GM18870 (cell line): ENCODE data around the gene SLC35E2B.
A peak's percentile ranks its signal among the peaks of the same experiment; 100 is the strongest.
"Not testable (repeated sequence)": the region's sequence is repeated elsewhere in the genome, so short reads cannot be mapped to it uniquely, and the experiment has no call there.

Source experiments
- ATAC-seq: cut with Tn5 transposase; IDR thresholded peaks from one replicate; pipeline ENCODE4 v1.9.1; 2021; ENCODE audit warnings: moderate library complexity; ENCODE audit not compliant: unreplicated experiment

SLC35E2B gene

DNA sequence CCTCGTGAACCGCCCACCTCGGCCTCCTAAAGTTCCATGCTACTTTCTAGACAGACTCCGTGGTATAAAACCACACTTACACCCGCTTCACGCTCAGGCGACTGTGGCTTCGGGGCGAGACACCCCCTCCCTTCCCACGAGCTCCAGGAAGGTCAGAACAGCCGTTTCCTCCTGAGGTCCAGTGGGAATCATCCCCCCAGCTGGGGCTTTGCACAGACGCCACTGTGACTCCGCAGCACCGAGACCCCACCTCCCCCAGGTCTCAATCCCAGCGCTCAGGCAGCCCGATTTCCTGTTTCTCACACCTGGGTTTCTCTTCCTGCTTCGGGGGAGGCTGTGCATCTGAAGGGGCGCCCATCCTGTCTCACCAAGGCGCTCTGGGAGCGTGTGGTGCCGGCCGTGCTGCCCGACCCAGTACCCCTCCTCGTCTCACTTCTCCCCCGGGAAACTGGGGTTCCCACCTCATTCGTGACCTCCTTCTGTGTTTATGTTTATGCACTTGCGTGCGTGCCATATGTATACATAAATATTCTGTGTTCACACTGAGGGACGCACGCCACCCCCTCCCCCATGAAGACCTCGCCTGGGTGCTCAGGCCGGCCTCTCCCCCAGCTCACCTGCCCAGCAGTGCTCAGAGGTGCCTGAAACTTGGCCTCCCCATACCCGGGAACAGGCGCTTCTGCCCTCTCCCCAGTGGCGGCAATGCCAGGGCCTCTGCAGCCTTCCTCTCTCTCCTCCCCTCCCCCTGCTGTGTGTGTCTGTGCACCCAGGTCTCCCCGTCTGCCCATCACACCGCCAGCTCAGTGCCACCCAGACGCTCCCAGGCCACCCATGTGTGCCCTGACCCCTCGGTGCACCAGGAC is 14.6 kb downstream of the SLC35E2B start:
- ATAC-seq: peak; percentile 43

DNA sequence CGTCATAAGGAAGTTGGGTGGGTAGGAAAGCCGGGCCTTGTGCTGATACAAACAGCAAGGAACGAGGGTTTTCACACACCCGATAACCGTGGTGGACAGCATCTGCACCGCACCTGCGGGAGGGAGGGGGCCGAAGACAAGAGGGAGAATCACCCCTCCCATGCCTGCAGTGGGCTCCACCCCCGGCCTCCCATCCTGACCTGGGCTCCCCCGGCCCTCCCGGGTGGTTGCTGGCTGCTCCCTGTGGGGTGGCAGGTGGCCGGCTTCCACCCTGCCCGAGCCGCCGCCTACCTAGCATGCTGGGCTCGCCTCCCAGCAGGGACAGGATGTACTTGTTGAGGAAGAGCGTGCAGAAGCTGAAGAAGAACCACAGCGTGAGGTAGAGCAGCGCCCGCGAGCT is 16.5 kb downstream of the SLC35E2B start:
- not testable (repeated sequence) for ATAC-seq

DNA sequence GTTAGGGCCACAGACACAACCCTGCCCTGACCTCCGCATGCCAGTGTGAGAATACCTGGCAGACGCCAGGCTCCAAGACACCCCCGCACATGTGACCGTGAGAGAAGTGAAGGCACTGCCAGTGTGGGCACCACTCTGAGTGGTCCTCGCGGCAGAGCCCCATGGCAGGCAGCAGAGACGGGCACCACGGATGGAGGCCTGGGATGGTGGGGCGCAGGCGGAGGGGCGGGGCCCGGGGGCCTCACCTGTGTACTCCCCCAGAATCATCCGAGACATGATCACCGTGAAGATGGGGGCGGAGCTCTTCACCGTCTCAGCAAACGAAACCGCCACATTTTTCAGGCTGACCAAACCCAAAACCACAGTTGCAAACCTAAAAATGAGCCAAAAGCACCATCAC is 17.4 kb downstream of the SLC35E2B start:
- ATAC-seq: not testable (repeated sequence)

DNA sequence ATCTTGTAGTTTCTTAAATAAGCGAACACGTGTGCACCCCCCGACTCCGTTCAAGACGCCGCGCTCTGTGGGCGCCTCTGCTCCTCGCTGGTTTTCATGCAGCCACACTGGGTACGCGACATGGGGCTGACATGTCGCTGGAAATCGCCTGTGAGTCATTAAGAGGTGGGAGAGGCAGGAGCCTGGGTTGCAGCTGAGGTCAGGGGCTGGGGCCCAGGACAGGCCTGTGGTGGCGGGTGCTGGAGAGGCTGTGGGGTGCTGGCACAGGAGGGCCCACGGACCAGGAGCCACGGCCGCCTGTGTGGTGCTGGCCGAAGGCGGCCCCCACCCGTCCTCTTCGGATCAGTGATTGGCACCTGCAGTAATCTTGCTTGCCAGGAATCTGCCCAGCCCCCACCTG is 17.8 kb downstream of the SLC35E2B start:
- not testable (repeated sequence) for ATAC-seq

DNA sequence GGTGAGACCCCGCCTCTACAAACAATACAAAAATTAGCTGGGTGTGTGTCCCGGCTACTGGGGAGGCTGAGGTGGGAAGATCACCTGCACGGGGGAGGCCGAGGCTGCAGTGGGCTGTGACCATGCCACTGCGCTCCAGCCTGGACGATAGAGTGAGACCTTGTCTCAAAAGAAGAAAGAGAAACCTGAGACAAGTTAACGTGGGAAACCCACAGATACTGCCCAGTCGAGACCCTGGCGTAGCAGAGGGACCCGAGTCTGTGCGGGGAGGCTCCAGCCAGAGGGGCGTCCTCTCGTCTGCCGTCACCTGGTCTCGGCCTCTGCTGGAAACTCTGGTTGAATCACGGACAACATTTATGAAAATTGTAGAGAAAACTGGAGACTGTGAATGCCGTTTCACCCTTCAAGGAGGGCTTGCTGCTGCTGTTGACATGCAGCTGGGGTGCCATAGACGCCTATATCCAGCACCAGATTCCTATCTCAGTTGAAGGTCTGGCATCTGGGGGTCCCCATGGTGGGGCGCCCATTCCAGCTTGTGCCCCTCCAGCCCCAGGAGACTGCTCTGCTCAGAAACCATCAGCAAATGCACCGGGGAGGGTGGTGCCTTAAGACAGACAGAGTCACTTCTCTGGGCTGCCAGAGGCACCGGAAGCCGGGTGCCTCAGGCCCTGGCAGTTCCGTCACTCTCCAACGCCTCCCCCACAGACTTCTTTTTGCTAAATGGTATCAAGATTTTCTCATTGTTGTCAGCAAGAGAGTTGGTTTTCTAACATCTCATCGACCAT is 20.2 kb downstream of the SLC35E2B start:
- ATAC-seq: no peak

- ATAC-seq: no peak
These were observed 21.1 kb downstream of the SLC35E2B start for GRCh38 chr1:1671365-1672119.

DNA sequence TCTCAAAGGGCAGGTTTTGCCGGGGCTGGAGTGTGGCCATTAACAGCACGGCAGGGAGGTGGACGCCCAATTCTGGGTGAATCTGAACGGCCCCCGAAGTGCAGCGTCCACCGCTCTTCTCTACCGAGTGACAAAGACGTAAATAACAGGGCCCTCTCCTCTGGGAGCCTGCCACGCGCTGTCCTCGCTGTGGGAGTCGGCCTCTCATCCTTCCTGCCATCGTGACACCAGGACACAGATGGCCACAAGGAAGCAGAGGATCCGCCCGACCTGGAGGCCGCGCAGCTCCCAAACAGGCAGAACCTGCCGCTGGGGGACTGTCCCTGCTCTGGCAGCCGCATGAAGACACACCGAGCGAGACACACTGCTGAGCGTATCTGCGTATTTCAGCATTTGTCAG is 21.7 kb downstream of the SLC35E2B start:
- ATAC-seq: no peak

DNA sequence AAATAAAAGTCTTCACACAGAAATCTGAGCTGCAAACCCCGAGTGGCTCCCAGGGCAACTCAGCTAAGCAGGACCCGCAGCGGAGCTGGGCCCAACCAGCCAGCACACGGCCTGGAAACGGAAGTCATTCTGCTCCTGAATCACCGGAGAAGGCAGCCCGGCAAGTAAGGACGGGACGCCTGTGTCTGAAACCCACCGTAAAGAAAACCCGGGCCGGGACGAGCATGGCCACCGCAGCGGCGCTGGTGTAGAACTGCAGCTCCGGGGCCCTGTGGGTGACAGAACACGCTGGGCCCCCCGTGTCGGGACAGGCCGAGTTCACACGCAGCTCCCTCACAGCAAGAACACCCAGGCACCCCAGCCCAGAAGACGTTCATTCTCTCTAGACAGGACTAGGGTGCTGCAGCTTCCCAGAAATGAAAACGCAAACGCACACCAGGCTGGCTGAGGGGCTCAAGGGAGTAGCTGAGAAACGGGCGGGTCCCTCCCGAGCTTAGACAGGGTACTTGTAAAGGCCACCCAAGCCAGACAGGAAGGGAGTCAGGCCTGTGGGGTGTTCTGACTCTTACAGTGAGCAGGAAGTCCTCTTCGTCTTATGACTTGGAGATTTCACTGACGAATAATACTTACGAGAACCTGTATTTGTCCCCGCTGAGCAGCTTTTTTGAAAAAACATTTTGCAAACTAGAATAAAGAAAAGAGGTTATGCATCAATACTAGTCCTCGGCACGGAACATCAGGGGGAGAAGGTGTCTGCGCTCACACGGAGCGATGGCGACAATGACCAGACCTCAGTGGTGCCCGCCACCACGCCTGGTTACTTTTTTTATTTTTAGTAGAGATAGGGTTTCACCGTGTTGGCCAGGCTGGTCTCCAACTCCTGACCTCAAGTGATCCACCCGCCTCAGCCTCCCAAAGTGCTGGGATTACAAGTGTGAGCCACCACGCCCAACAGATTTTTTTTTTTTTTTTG is 22.8 kb downstream of the SLC35E2B start:
- ATAC-seq: no peak

- ATAC-seq: no peak
These were observed 26.1 kb downstream of the SLC35E2B start for GRCh38 chr1:1666526-1666925.

- no peak for ATAC-seq
These were observed 26.8 kb downstream of the SLC35E2B start for GRCh38 chr1:1665815-1666251.

DNA sequence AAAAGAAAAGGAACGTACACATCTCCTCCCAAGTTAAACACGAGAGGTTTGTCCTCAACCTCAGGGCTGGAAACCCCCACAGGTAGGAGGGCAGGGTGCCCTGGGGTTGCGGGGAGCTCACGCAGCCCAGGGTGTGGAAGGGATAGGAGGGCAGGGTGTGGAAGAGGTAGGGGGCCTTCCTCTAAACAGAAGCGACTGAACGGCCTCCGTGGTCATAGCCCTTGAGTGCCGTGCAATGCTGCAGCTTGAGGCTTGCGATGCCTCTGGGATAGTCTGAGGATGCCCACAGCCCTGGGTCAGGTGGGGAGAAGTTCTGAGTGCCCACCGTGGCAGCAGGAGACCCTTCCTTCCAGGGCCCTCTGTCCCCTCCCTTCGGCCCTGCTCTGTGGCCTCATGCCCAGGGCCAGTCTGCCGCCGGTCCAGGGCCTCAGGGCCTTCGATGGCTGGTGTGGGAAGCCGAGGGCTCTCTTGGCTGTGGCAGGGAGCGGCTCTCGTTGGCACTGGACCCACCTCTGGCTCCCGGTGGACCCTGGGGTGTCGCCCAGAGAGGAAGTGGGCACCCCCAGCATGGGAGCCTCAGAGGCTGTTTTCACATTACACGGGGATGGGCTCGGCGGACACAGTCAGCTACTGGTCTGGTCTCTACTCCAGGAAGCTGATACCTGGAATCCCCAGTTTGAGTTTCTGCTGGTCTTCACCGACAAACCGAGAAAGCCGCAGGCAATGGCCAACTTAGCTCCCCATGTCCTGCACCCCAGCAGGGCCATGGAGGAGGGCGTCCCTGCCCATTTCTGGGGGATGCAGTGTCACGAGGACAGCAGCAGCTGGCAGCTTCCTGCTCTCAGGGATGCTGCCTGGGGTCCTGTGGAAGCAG is 27.4 kb downstream of the SLC35E2B start:
- ATAC-seq: no peak

DNA sequence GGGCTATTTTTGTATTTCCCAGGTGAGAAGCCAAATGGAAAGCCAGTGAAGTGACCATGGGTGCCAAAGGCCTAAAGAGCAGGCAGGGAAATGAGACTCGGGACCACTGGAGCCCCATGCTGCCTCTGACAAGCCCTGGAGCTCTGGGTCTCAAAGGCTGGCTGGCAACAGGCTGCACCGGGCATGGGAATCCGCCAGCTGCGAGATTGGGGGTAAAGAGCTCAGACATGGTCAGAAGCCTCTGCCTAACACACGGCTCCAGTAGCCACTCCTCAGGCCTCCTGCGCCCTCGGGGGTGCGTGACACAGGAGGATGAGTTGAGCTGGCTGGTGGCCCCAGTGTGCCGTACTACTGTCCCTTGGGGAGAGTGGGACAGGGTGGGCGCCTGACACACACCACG is 28.3 kb downstream of the SLC35E2B start:
- ATAC-seq: not testable (repeated sequence)

GRCh38 chr1:1662830-1663560 is 29.6 kb downstream of the SLC35E2B start:
- not testable (repeated sequence) for ATAC-seq

DNA sequence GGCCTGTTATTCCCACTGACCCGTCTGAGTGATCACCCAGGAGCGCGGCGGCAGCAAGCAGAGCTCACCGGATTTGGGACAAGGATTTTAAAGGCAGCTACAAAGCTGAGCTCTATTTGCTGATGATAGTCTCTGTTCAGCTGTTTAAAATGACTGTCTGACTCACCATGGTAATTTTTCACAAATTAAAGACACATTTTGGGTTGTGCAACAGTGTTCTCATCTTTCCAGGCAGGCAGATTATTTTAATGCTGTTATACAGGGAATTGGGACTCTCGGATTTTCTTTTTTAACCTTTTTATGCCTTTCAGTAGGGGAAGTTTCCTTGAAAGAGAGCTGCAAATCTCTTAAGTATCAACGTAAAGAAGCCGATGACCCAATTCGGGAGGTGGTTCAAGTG is 30.2 kb downstream of the SLC35E2B start:
- not testable (repeated sequence) for ATAC-seq

DNA sequence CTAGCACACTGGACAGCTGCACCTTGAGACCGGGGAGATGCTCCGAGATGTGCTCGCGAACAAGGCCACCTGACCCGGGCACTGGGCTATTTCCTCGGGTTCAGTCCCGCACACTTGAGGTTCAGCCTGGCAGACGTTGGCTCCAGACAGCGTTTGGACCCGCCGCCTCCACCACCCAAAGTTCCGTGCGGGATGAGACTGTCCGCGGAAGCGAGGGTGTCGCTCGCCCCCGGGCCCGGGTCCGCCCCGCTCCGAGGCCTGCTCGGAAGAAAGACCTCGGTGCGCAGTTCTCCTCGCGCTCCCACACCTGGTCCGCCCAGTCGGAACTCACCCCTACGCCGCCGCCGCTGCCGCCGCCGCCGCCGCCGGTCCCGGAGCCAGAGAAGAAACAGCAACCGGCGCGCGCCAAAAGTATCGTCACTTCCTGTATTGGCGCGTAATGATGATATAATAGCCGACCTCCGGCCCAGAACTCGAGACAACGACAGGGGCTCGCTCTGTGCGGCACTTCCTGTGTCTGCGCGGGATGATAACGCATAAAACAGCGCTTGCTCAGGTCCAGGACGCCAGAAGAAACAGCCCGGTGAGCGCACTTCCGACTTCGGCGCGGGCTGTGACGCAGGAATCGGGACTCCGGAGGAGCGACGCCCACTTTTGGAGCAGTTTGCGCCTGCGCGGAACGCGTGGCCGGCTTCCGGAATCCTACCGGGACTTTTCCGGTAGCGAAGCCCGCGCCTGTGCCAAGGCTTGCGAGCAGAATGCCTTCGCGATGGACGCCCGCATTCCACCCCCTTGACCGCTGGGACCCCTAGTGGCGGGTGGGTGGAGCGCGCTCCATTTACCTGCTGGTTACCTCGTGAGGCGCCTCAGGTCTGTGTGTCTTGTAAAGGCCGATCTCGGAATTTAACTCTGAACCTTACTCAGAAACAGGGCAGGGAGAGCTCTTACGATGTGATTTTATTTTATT is 33.7 kb downstream of the SLC35E2B start, which contains the start of gene CDK11B:
Gene CDK11B (minus strand): TSS at position 422 of the 967 bp plus-strand sequence. CDS start 1,519 bp downstream, outside the sequence.
- peak; percentile 84 for ATAC-seq

GRCh38 chr1:1648265-1648664 is 44.3 kb downstream of the SLC35E2B start:
- ATAC-seq: not testable (repeated sequence)
